NCI-H2227 treated with DMSO at 0.1 percent for 48 hours (cell line): ENCODE measurements around the gene PCBD2.
"Not testable (repeated sequence)": the region's sequence is repeated elsewhere in the genome, so short reads cannot be mapped to it uniquely, and the experiment has no call there.

Source experiments
- DNase-seq: peaks from one replicate; lab custom pipeline; 2025; lab: John Stamatoyannopoulos, UW

PCBD2 gene

DNA sequence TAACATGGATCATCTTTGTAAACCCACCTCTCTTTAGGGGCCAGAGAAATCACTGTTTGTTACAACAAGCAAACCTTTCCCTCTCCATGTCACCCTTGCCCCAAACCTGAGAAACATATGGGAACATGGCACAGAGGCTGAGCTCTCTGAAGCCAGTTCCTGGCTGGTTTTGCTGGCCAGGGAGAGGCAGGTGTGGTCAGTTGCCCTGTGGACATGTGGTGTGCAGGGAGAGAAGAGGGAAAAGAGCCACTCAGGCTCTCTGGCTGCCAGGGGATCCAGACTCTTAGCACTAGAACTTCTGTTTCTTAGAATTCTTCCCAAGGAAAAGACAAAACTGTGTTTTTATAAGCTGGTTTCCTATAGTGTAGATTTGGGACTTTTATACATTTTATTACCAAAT lies 58.2 kb downstream of the PCBD2 start:
- no peak for DNase-seq

- DNase-seq, result no peak
Measured at GRCh38 chr5:134964359-134965270, 59.7 kb downstream of the PCBD2 start.

- no peak for DNase-seq
Measured at GRCh38 chr5:134965271-134965825, 60.4 kb downstream of the PCBD2 start.

GRCh38 chr5:134967607-134968006 lies 62.7 kb downstream of the PCBD2 start, which contains the start of gene CATSPER3:
Gene CATSPER3 (plus strand): TSS chr5:134967907. CDS start chr5:134967992, 85 bp downstream.
- DNase-seq, result no peak

DNA sequence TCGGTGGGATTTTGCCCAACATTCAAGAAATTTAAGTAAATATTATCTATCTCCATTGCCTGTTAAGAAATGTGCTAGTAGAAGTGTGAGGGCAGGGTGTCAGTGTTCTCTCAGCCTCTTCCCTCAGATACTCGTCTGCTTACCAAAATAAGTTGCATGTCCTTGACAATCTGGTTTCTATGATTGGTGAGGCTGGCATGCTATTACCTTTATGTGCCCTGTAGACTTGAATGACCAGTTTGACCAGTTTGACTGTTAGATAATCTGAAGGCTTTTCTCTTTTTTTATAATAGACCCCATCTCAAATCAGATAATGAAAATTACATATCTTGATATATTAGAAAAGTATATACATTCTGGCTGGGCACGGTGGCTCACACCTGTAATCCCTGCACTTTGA lies 63.1 kb downstream of the PCBD2 start:
- DNase-seq, result no peak

GRCh38 chr5:134969166-134969565 lies 64.2 kb downstream of the PCBD2 start:
- no peak for DNase-seq

DNA sequence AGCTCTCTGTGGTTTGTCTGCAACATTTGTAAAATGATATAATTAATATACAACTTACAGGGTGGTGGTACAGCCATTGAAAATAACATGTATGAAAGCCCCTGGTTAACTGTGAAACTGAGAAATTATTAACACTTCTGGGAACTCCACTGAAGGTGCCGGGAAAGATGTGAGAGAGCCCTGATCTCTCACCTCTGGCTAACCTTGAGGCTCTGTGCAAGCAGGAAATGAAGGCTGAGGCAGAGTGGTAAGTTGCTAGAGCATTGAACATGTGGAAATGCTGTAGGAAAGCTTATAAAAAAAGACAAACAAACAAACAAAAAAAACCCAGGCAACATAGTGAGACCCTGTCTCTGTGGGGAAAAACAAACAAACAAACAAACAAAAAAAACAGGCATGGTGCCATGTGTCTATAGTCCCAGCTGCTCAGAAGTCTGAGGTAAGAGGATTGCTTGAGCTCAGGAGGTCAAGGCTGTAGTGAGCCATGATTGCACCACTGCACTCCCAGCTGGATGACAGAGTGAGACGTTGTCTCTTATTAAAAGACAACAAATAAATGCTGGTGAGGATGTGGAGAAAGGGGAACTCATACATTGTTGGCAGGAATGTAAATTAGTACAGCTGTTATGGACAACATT lies 70.3 kb downstream of the PCBD2 start:
- no peak for DNase-seq

- no peak for DNase-seq
Measured at GRCh38 chr5:134975843-134976242, 70.9 kb downstream of the PCBD2 start.

- DNase-seq, result no peak
Measured at GRCh38 chr5:134976841-134977240, 71.9 kb downstream of the PCBD2 start.

DNA sequence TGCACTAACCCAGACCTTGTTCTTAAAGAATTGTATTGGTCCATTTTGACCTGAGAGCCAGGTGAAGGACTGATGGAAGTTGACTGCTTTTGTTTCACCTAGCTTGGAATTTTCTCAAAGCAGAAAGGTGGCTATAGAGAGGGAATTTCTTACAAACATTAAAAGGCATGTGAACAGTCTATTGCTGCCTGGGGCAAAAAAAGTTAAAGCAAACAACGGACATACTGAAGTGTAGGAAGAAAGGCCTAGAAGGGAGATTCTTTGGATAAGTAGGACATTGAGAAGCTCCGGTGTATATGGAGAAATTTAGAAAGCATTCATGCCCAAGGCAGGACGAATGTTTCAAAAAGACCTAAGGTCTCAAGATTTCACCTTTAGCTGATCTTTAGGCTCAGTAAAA lies 74.5 kb downstream of the PCBD2 start:
- no peak for DNase-seq

DNA sequence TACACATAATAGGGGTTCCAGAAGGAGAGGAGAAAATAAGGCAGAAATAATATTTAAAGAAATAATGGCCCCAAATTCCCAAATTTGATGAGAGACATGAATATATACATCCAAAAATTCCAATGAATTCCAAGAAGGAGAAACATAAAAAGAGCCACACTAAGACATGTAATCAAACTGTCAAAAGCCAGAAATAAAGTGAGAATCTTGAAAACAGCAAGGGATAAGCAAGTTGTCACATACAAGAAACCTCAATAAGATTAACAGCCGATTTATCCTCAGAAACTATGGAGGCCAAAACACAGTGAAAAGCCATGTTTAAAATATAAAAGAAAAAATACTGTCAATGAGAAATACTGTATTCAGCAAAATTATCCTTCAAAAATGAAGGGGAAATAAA lies 77.3 kb downstream of the PCBD2 start:
- DNase-seq, result no peak

GRCh38 chr5:134989266-134989830 lies 84.4 kb downstream of the PCBD2 start:
- no peak for DNase-seq

GRCh38 chr5:134990183-134990582 lies 85.3 kb downstream of the PCBD2 start:
- not testable (repeated sequence) for DNase-seq

- no peak for DNase-seq
Measured at GRCh38 chr5:134992148-134992547, 87.2 kb downstream of the PCBD2 start.

- DNase-seq, result no peak
Measured at GRCh38 chr5:134993161-134993560, 88.2 kb downstream of the PCBD2 start.

DNA sequence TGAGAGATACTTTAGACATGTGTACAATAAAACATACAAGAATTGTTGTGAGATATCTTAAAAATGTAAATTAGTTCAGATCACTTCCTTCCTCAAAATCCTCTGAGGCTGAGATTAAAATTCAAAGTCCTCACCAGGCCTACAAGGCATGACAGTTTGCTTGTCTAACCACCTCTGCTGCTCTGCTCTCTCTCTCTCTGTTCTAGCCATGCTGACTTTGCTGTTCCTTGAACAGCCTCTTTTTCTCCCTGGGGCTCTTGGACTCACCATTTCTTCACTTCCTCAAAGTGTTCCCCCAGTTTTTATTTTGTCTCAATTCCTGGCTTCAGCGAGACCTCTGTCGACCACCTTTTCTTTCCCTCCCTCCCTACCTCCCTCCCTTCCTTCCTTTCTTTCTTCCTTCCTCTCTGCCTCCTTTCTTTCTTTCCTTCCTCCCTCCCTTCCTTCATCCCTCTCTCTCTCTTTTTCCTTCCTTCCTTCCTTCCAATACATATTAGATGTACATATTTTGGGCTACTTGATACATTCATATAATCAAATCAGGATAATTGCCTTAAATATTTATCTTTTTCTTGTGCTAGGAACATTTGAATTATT lies 89.7 kb downstream of the PCBD2 start:
- DNase-seq, result no peak

DNA sequence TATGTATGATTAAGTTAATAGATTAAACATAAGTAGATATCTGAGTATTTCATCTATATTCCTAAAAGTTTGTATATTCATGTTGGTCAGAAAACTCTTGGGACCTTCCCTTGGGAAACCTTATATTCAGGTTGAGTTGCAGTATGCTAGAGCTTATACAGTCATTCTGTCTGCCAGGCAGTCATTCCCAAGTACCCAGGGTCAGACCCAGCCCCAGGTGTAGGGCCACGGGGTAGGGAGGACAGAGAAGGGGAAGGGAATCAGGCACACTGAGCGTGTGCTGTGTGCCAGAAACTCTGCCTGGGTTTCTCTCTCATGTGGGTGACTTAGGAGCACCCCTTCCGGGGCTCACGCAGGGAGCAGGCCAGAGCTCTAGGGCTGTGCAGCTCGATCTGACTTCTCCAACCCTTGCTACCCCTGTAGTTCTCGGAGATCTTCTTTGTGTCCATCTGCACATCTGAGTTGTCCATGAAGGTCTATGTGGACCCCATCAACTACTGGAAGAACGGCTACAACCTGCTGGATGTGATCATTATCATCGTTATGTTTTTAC lies 91.0 kb downstream of the PCBD2 start:
- DNase-seq, result no peak

DNA sequence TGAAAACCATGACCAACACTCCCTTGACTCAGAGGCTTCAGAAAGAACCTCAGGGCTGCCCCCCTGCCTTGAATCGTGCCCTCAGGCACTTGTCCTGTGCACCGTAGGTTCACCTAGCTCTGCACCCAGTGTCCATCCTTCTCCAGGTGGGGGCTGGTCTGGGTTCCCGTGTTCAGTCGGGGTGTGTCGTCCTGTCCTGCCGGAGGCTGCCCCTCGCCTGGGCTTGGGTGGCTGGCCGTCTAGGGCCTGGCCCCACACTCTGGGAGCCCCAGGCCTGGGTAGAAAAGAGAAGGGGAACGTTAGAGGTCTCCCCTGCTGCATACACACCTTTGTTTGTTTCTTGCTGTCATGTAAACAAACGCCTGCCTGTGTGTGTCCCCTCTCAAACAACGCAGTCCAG lies 92.1 kb downstream of the PCBD2 start:
- DNase-seq, result no peak

GRCh38 chr5:134998068-134998467 lies 93.1 kb downstream of the PCBD2 start:
- DNase-seq, result not testable (repeated sequence)

DNA sequence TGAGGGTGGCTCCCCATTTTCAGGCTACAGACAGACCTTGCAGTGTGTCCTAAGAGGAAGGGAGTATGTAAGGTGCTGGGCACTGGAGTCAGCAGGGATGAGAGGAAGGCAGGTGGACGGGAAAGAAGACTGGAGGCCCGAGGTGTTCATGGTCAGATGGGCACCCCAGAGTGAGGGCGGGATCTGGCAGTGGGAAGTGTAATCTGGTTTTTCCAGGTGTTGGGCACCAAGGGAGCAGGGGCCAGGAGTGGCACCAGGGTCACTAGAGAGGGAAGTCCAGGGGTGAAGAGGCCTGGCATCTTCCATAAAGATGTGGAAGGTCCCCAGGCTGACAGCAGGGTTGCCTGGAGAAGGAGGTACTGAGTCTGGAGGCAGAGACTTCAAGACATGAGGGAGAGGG lies 99.4 kb downstream of the PCBD2 start:
- DNase-seq, result no peak

DNA sequence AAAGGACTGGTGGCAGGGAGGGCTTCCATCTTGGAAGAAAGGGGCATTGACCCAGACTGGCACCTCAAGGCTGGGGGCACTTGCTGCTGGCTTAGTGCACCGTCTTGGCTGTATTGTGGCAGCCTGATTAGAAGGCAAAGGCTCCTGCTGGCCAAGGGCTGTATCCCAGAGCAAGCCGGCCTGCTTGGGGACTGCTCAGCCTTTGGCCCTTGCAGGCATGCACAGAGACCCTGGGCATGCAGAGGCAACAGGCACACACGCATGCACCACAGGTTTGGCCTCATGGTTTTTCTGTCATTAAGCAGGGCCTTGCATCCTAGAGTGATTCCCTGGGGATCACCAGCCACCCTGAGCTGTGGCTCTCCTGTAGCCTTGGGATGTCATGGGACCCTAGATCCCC lies 100.1 kb downstream of the PCBD2 start:
- DNase-seq, result no peak

DNA sequence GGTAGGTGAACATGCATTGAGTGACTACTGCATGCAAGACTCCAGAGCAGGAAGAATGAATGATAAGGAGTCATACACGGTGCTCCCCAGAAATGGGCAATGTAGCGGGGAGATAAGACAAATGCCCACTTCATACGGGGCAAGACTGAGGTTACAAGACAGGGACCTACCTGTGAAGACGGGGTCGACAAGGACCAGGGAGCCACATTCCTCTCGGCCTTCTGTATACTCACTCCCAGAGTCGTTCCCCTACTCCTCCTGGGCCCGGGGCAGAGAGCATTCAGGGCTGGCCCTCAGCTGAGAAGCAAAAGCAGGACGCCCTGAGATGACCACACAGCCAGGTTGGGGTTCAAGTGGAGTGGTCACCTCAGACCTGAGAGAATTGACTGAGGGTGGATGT lies 102.4 kb downstream of the PCBD2 start:
- DNase-seq, result no peak
